H1 (cell line): ENCODE data around the gene TRIM46. TPM values are rescaled to one million over a fixed set of nuclear protein-coding genes. Genes with fewer than 3 reads are reported as not detected.

Source experiments
- CTCF ChIA-PET: fragments of 300-600 bp; sonication (Branson Sonifier 250); formaldehyde crosslinking; loops from one replicate; lab custom pipeline; 2021; ENCODE audit not compliant: partially characterized antibody; lab: Charles Lee
- POLR2A ChIA-PET: fragments of 300-600 bp; sonication (Branson Sonifier 250); formaldehyde crosslinking; loops from one replicate; lab custom pipeline; 2021; ENCODE audit warnings: inconsistent platforms; ENCODE audit not compliant: partially characterized antibody; lab: Charles Lee
- DNase-seq, 2 experiments: peaks; one replicate each; pipeline versions ENCODE4 v3.0.0 to v3.0.0-alpha.2; 2010 to 2022; ENCODE audit warnings: low spot score in 2 of 2, low read depth in 1 of 2, mixed read lengths in 1 of 2
- FAIRE-seq: peaks from 2 replicates; lab custom pipeline; 2011; peaks lifted over from hg19 to GRCh38; lab: Jason Lieb, UNC
- H2AFZ ChIP-seq: 2 replicates; pipeline ENCODE4 v1.8.1; 2012; ENCODE audit warnings: low read length, inconsistent platforms
- H2AK5ac ChIP-seq: 2 replicates; pipeline ENCODE4 v1.6.1; 2013; ENCODE audit warnings: low read depth, low read length
- H2BK120ac ChIP-seq: replicated peaks from 2 replicates; pipeline ENCODE3; 2013; ENCODE audit warnings: low read depth, low read length, inconsistent platforms
- H2BK12ac ChIP-seq: 2 replicates; pipeline ENCODE4 v1.6.1; 2013; ENCODE audit warnings: low read depth, low read length
- H2BK15ac ChIP-seq: 2 replicates; pipeline ENCODE4 v1.6.1; 2013; ENCODE audit warnings: low read length
- H2BK20ac ChIP-seq: 2 replicates; pipeline ENCODE4 v1.6.1; 2013; ENCODE audit warnings: low read length
- H2BK5ac ChIP-seq: 2 replicates; pipeline ENCODE4 v1.6.1; 2013; ENCODE audit warnings: low read depth, low read length
- H3K14ac ChIP-seq: 2 replicates; pipeline ENCODE4 v1.6.1; 2013; ENCODE audit warnings: inconsistent platforms; ENCODE audit not compliant: insufficient read length
- H3K18ac ChIP-seq: 2 replicates; pipeline ENCODE4 v1.6.1; 2013; ENCODE audit warnings: low read length; ENCODE audit errors: extremely low read depth
- H3K23ac ChIP-seq: 2 replicates; pipeline ENCODE4 v1.6.1; 2013; ENCODE audit warnings: inconsistent platforms; ENCODE audit not compliant: insufficient read length
- H3K23me2 ChIP-seq: 2 replicates; pipeline ENCODE4 v1.6.1; 2013; ENCODE audit warnings: low read depth, low read length
- H3K27ac ChIP-seq: 2 replicates; pipeline ENCODE4 v1.6.1; 2011; ENCODE audit warnings: low read depth, low read length, inconsistent platforms
- H3K27me3 ChIP-seq, 4 experiments: replicated peaks in 1 of 4; 1 replicate in 1 of 4; 2 replicates in 3 of 4; pipeline versions ENCODE4 v1.6.1 to v1.8.1; 2011 to 2013; ENCODE audit warnings: low read length in 3 of 4, mild to moderate bottlenecking in 3 of 4, inconsistent platforms in 2 of 4, mixed read lengths in 2 of 4, moderate library complexity in 1 of 4; ENCODE audit not compliant: control insufficient read depth in 3 of 4, insufficient read depth in 3 of 4; ENCODE audit errors: extremely low read depth in 1 of 4
- H3K36me3 ChIP-seq, 4 experiments: 2 replicates each; pipeline versions ENCODE4 v1.6.1 to v1.8.1; 2011 to 2013; ENCODE audit warnings: mild to moderate bottlenecking in 4 of 4, low read length in 3 of 4, moderate library complexity in 2 of 4, control low read depth in 1 of 4, inconsistent platforms in 1 of 4; ENCODE audit not compliant: insufficient read depth in 4 of 4, control insufficient read depth in 2 of 4
- H3K4ac ChIP-seq: replicated peaks from 2 replicates; pipeline ENCODE3; 2013; ENCODE audit warnings: low read length, low read depth, mixed read lengths, inconsistent platforms; ENCODE audit not compliant: insufficient read length
- H3K4me1 ChIP-seq, 4 experiments: replicated peaks in 1 of 4; 1 replicate in 1 of 4; 2 replicates in 3 of 4; pipeline versions ENCODE4 v1.6.1 to v1.8.1; 2011 to 2013; ENCODE audit warnings: low read length in 3 of 4, inconsistent platforms in 2 of 4, mixed read lengths in 1 of 4; ENCODE audit not compliant: insufficient read depth in 4 of 4, control insufficient read depth in 3 of 4
- H3K4me2 ChIP-seq, 2 experiments: 2 replicates each; pipeline versions ENCODE4 v1.6.1 to v1.8.1; 2011 to 2013; ENCODE audit warnings: low read depth in 2 of 2, low read length in 2 of 2, control low read depth in 1 of 2, inconsistent platforms in 1 of 2, mild to moderate bottlenecking in 1 of 2; ENCODE audit not compliant: insufficient read depth in 1 of 2
- H3K4me3 ChIP-seq, 4 experiments: fragments of 200-600, 300-600 bp in 1 of 4; sonication (generic), shearing (Covaris generic), sonication (Bioruptor Twin) in 1 of 4; 2 replicates each; pipeline versions ENCODE4 v1.5.1 to v1.8.1; 2011 to 2016; ENCODE audit warnings: low read length in 4 of 4, low read depth in 3 of 4, control low read depth in 2 of 4, inconsistent platforms in 2 of 4, mild to moderate bottlenecking in 2 of 4, mixed read lengths in 1 of 4, moderate library complexity in 1 of 4; ENCODE audit not compliant: insufficient read depth in 2 of 4; ENCODE audit errors: extremely low read depth in 1 of 4
- H3K56ac ChIP-seq: replicated peaks from 2 replicates; pipeline ENCODE3; 2013; ENCODE audit warnings: low read depth, mild to moderate bottlenecking, mixed read lengths, low read length, inconsistent platforms; ENCODE audit not compliant: insufficient read length
- H3K79me1 ChIP-seq: 2 replicates; pipeline ENCODE4 v1.6.1; 2013; ENCODE audit warnings: low read depth, low read length, control low read depth
- H3K79me2 ChIP-seq, 2 experiments: 2 replicates each; pipeline versions ENCODE4 v1.6.1 to v1.8.1; 2012 to 2013; ENCODE audit warnings: low read length in 2 of 2, mild to moderate bottlenecking in 2 of 2, inconsistent platforms in 1 of 2; ENCODE audit not compliant: insufficient read depth in 2 of 2, control insufficient read depth in 1 of 2
- H3K9ac ChIP-seq, 4 experiments: replicated peaks in 1 of 4; 1 replicate in 1 of 4; 2 replicates in 3 of 4; pipeline versions ENCODE4 v1.6.1 to v1.8.1; 2011 to 2013; ENCODE audit warnings: low read depth in 3 of 4, low read length in 3 of 4, control low read depth in 2 of 4, mild to moderate bottlenecking in 2 of 4, moderate library complexity in 2 of 4, inconsistent platforms in 1 of 4; ENCODE audit errors: extremely low read depth in 1 of 4
- H3K9me3 ChIP-seq, 2 experiments: 2 replicates each; pipeline versions ENCODE4 v1.6.1 to v1.8.1; 2012 to 2013; ENCODE audit warnings: mild to moderate bottlenecking in 2 of 2, moderate library complexity in 2 of 2, control low read depth in 1 of 2, inconsistent platforms in 1 of 2, low read depth in 1 of 2, low read length in 1 of 2, mixed read lengths in 1 of 2; ENCODE audit not compliant: insufficient read depth in 2 of 2
- H4K20me1 ChIP-seq, 2 experiments: replicated peaks in 1 of 2; 2 replicates each; pipeline versions ENCODE3 to v1.8.1; 2011 to 2013; ENCODE audit warnings: inconsistent platforms in 2 of 2, low read length in 2 of 2, mild to moderate bottlenecking in 1 of 2; ENCODE audit not compliant: insufficient read depth in 2 of 2, control insufficient read depth in 1 of 2
- H4K5ac ChIP-seq: 2 replicates; pipeline ENCODE4 v1.6.1; 2013; ENCODE audit warnings: low read length, low read depth, mixed read lengths, inconsistent platforms; ENCODE audit not compliant: insufficient read length
- H4K8ac ChIP-seq: 2 replicates; pipeline ENCODE4 v1.8.0; 2013; ENCODE audit warnings: mild to moderate bottlenecking, moderate library complexity, low read length, inconsistent platforms; ENCODE audit not compliant: insufficient read depth; ENCODE audit errors: extremely low read depth
- H4K91ac ChIP-seq: replicated peaks from 2 replicates; pipeline ENCODE3; 2013; ENCODE audit warnings: low read length, mixed read lengths, inconsistent platforms; ENCODE audit not compliant: insufficient read length
- BACH1 ChIP-seq: IDR thresholded peaks from 2 replicates; pipeline ENCODE4 v1.6.1; 2012; ENCODE audit warnings: low read length, improper control_type of control experiment
- EZH2 ChIP-seq: fragments of 200-600 bp; sonication (generic); IDR thresholded peaks from 2 replicates; pipeline ENCODE4 v1.7.1; 2012; ENCODE audit warnings: low read depth, mild to moderate bottlenecking, moderate library complexity, low read length, inconsistent platforms; ENCODE audit not compliant: severe bottlenecking
- FOSL1 ChIP-seq: IDR thresholded peaks from 2 replicates; pipeline ENCODE4 v1.6.1; 2011; ENCODE audit warnings: mild to moderate bottlenecking, low read depth, low read length, moderate library complexity; ENCODE audit not compliant: insufficient read depth
- GTF2F1 ChIP-seq: IDR thresholded peaks from 2 replicates; pipeline ENCODE4 v1.6.1; 2012; ENCODE audit warnings: low read depth, low read length, improper control_type of control experiment, borderline replicate concordance
- HDAC6 ChIP-seq: IDR thresholded peaks from one replicate; pipeline ENCODE4 v1.7.1; 2012; ENCODE audit warnings: low read depth, mild to moderate bottlenecking, inconsistent platforms, low read length, moderate library complexity
- JUN ChIP-seq: IDR thresholded peaks from 2 replicates; pipeline ENCODE4 v1.6.1; 2011; ENCODE audit warnings: low read depth, mild to moderate bottlenecking, improper control_type of control experiment, low read length
- KDM5A ChIP-seq: fragments of 200-600 bp; IDR thresholded peaks from 2 replicates; pipeline ENCODE4 v1.7.1; 2012; ENCODE audit warnings: mild to moderate bottlenecking, low read length, inconsistent platforms, mixed read lengths
- POLR2A ChIP-seq, 2 experiments: IDR thresholded peaks; 1 replicate in 1 of 2; 2 replicates in 1 of 2; pipeline ENCODE4 v1.6.1; 2011; ENCODE audit warnings: low read depth in 2 of 2, low read length in 2 of 2, mild to moderate bottlenecking in 2 of 2; ENCODE audit errors: control extremely low read depth in 1 of 2
- SIX5 ChIP-seq: IDR thresholded peaks from 2 replicates; pipeline ENCODE4 v1.6.1; 2011; ENCODE audit warnings: mild to moderate bottlenecking, low read depth, low read length
- SUZ12 ChIP-seq: fragments of 200-600 bp; sonication (generic); IDR thresholded peaks from 2 replicates; pipeline ENCODE4 v1.6.1; 2012; ENCODE audit warnings: mild to moderate bottlenecking, inconsistent platforms, low read length, moderate library complexity, mixed read lengths
- TAF7 ChIP-seq: optimal IDR thresholded peaks from 2 replicates; pipeline ENCODE3; 2011; ENCODE audit warnings: low read depth, mild to moderate bottlenecking, inconsistent platforms, low read length, moderate library complexity, borderline replicate concordance
- TBP ChIP-seq: IDR thresholded peaks from 2 replicates; pipeline ENCODE4 v1.6.1; 2011; ENCODE audit warnings: low read depth, low read length, improper control_type of control experiment
- TCF12 ChIP-seq: IDR thresholded peaks from 2 replicates; pipeline ENCODE4 v1.6.1; 2011; ENCODE audit warnings: low read depth, mild to moderate bottlenecking, low read length
- TEAD4 ChIP-seq: IDR thresholded peaks from 2 replicates; pipeline ENCODE4 v1.6.1; 2012; ENCODE audit warnings: low read depth, low read length, inconsistent platforms, mixed read lengths
- ZNF274 ChIP-seq: IDR thresholded peaks from 2 replicates; pipeline ENCODE4 v1.7.0; 2012; ENCODE audit warnings: low read length, borderline replicate concordance; ENCODE audit errors: extremely low read depth
- WGBS, 2 experiments: shearing (Covaris generic) in 1 of 2; methylation state at CpG; one replicate each; pipeline versions ENCODE4 v1.1.6 to v1.1.7; 2013 to 2015; ENCODE audit warnings: low lambda C conversion rate in 2 of 2, mixed read lengths in 2 of 2, inconsistent platforms in 1 of 2, low coverage in 1 of 2, missing lambda C conversion rate in 1 of 2; ENCODE audit not compliant: insufficient replicate concordance in 2 of 2, insufficient coverage in 1 of 2, insufficient read length in 1 of 2; ENCODE audit errors: extremely low coverage in 1 of 2, missing lambda C conversion rate in 1 of 2; 5-methylcytosine and 5-hydroxymethylcytosine counted together
- polyA plus RNA-seq, 7 experiments: library from polyadenylated mRNA; depleted of rRNA in 3 of 7; stranded (reverse) in 5 of 7; unstranded in 2 of 7; fragments of >200 nt in 5 of 7; fragments of 200-250 nt in 2 of 7; gene quantifications; 1 replicate in 5 of 7; 2 replicates in 1 of 7; 4 replicates in 1 of 7; pipeline versions ENCODE4 v1.2.1 to v1.2.3, GENCODE V29; 2011 to 2013; ENCODE audit warnings: missing spikeins in 2 of 7, mixed read lengths in 2 of 7
- total RNA-seq: library from RNA; stranded (reverse); fragmentation: NEBNext Ultra II Directional; extraction: Animal tissue kit (Norgen Biotek cat#: 25700); gene quantifications from 2 replicates; pipeline ENCODE4 v1.2.1, GENCODE V29; 2021

Gene TRIM46
- total and polyA plus RNA-seq, 2 of the 8 experiments (the other 6 are each of a cell fraction or from before 2014, with no cell fraction given) = 15.5 to 21.6 TPM

DNA sequence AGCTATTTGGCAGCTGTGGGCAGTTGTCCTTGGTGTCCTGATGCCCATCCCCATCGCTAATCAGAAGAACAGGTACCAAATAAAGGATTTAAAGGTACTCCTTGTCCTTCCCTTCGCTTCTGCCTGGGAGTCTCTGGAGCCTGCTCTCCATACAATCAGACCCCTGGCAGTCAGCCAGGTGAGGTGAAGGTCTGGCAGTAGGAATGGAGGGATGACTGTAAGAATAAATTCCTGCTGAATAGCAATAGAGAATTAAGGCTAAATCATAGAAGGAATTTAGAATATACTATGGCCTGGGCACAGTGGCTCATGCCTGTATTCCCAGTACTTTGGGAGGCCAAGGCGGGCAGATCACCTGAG lies 24.9 kb downstream of the TRIM46 start:
- Histone ChIP-seq H3K79me2 (peaks cover 6 to 34% of the 10 kb centered on the region in 2 experiments; a peak in 3 of 4 replicates), H3K27ac (no peak overlapping the region)
- 96% methylated on average over 3 of the region's 3 CpGs; no CpG with 5 or more reads in 1 of the 2 experiments for WGBS, 2 experiments
- TF ChIP-seq SIX5 (no peak), BACH1 (no peak), FOSL1 (no peak), TEAD4 (no peak), JUN (no peak), SUZ12 (no peak), ZNF274 (no peak), POLR2A (IDR thresholded peaks at IDR 0.05; ENCODE audit: control extremely low read depth in 1 of 2, low read depth in 2 of 2, low read length in 2 of 2) (no peak; a peak in 1 of 3 replicates), KDM5A (no peak), EZH2 (no peak), TCF12 (no peak), TBP (no peak), TAF7 (no peak), GTF2F1 (no peak), HDAC6 (no peak)

More for the DNA sequence above, 24.9 kb downstream of the TRIM46 start:
- no peaks in the 10 kb centered on the region; a peak in 1 of 7 replicates for H3K27me3 ChIP-seq
- CTCF ChIA-PET = interaction anchor here (1.2 to 2.5 kb wide), 2 partner anchors 8 to 23 kb away, joined by 3 to 20 read pairs; partner anchors contain the start of gene THBS3
- no peak overlapping the region for H4K91ac ChIP-seq
- H3K14ac ChIP-seq = no peak overlapping the region
- FAIRE-seq = no peak
- no peak overlapping the region for H2BK5ac ChIP-seq
- no peak overlapping the region; a peak in 1 of 7 replicates for H3K9ac ChIP-seq
- no peak overlapping the region for H3K56ac ChIP-seq
- peaks cover 21 to 48% of the 10 kb centered on the region in 2 experiments for H4K20me1 ChIP-seq
- H2AFZ ChIP-seq = no peak overlapping the region
- POLR2A ChIA-PET = interaction anchor here (8.7 to 19.4 kb wide), 3 partner anchors 9 to 25 kb away, joined by 235 to 512 read pairs (median 313); partner anchors contain the start of genes KRTCAP2, MTX1, THBS3 and TRIM46
- no peak overlapping the region for H2BK120ac ChIP-seq
- H3K4me1 ChIP-seq = peaks cover 6 to 23% (median 19%) of the 10 kb centered on the region in 4 experiments
- no peak overlapping the region; the same call in 1 of the 2 replicates for H2BK12ac ChIP-seq
- peaks cover 20% of the 10 kb centered on the region for H3K23me2 ChIP-seq
- no peak overlapping the region for H3K4ac ChIP-seq
- H3K4me2 ChIP-seq = no peak overlapping the region
- H2AK5ac ChIP-seq = no peak overlapping the region
- no peak overlapping the region for H3K23ac ChIP-seq
- H3K18ac ChIP-seq = no peak overlapping the region
- H3K4me3 ChIP-seq = no peak overlapping the region
- no peak for DNase-seq
- peaks cover 46 to 73% (median 62%) of the 10 kb centered on the region in 4 experiments for H3K36me3 ChIP-seq
- no peak overlapping the region for H2BK15ac ChIP-seq
- H4K5ac ChIP-seq = no peak overlapping the region
- no peak overlapping the region for H4K8ac ChIP-seq
- peaks cover 22% of the 10 kb centered on the region for H3K79me1 ChIP-seq
- no peak overlapping the region for H2BK20ac ChIP-seq
- no peaks in the 10 kb centered on the region for H3K9me3 ChIP-seq
